ENCODE data around the gene KRT26.

- TF ChIP-seq CTCF (conservative IDR thresholded peaks at IDR 0.05; ENCODE audit: low read depth, low read length): no peak
- TF ChIP-seq EZH2 (IDR thresholded peaks at IDR 0.05; ENCODE audit: low read length, unreplicated experiment): no peak
- TF ChIP-seq EZH2phosphoT487 (IDR thresholded peaks at IDR 0.05; ENCODE audit: borderline replicate concordance, low read length): no peak
These were observed 22.5 kb upstream of the KRT26 start for GRCh38 chr17:40794466-40794865.
